HUES64 (cell line): ENCODE measurements around the gene LRRTM4.

ENCODE experiments used
- H3K27ac ChIP-seq: 2 replicates; pipeline ENCODE4 v1.7.0; 2013; ENCODE audit warnings: low read depth, low read length, inconsistent platforms
- H3K27me3 ChIP-seq: 2 replicates; pipeline ENCODE4 v1.6.1; 2013; ENCODE audit warnings: mild to moderate bottlenecking, low read length; ENCODE audit not compliant: insufficient read depth
- H3K36me3 ChIP-seq: 2 replicates; pipeline ENCODE4 v1.6.1; 2013; ENCODE audit warnings: mild to moderate bottlenecking, low read length; ENCODE audit not compliant: insufficient read depth
- H3K4me1 ChIP-seq: 2 replicates; pipeline ENCODE4 v1.6.1; 2013; ENCODE audit warnings: mild to moderate bottlenecking, low read length, moderate library complexity; ENCODE audit not compliant: insufficient read depth
- H3K4me3 ChIP-seq: 2 replicates; pipeline ENCODE4 v1.5.1; 2013; ENCODE audit warnings: mild to moderate bottlenecking, low read length, moderate library complexity
- H3K9ac ChIP-seq: 2 replicates; pipeline ENCODE4 v1.6.1; 2013; ENCODE audit warnings: mild to moderate bottlenecking, low read depth, low read length
- H3K9me3 ChIP-seq: 2 replicates; pipeline ENCODE4 v1.6.1; 2013; ENCODE audit warnings: low read depth, low read length; ENCODE audit not compliant: insufficient read depth
- WGBS: fragments of 150-250, 120-280 bp; methylation state at CpG from one replicate; pipeline ENCODE4 v1.1.7; 2013; ENCODE audit warnings: missing lambda C conversion rate; 5-methylcytosine and 5-hydroxymethylcytosine counted together

LRRTM4 gene

GRCh38 chr2:76958749-76959148 is 563.4 kb downstream of the LRRTM4 start:
- H3K36me3 ChIP-seq: no peaks in the 10 kb centered on the region
- peaks cover 13% of the 10 kb centered on the region for H3K4me1 ChIP-seq
- no peaks in the 10 kb centered on the region for H3K27me3 ChIP-seq
- H3K9me3 ChIP-seq: no peaks in the 10 kb centered on the region
- 39% methylated on average over 3 of the region's 3 CpGs for WGBS
- no peak overlapping the region for H3K27ac ChIP-seq
- H3K9ac ChIP-seq: no peak overlapping the region
- no peak overlapping the region for H3K4me3 ChIP-seq

DNA sequence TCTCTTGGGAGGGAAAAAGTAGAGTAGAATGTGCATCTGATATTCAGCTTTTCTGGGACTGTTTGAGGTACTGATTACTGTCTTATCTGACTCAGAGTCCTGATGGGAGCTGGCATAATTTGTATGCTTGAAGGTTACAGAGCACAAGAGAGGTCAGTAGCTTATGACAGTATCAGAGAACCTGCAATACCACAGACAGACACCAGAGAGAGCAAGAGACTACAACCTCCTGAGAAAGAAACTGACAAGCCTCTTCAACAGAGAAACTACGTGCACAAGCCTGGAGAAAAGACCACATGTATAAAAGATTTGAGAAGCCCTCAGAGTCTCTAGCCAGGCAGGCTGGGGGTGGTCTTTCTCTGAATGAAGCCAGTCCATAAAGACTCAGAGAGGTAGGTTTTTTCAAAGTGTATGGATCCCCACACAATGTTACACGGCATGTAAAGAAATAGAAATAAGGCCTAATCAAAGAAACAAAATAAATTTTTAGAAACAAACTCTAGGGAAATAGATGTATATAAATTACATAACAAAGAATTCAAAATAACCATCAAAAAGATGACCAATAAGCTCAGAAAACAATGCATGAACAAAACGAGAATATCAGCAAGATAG is 568.3 kb downstream of the LRRTM4 start:
- H3K9ac ChIP-seq: no peak overlapping the region
- H3K36me3 ChIP-seq: no peaks in the 10 kb centered on the region
- peaks cover 10% of the 10 kb centered on the region for H3K4me1 ChIP-seq
- H3K9me3 ChIP-seq: no peaks in the 10 kb centered on the region
- H3K4me3 ChIP-seq: no peak overlapping the region
- WGBS: 23% methylated on average over 1 of the region's 3 CpGs
- H3K27me3 ChIP-seq: no peaks in the 10 kb centered on the region
- H3K27ac ChIP-seq: no peak overlapping the region

DNA sequence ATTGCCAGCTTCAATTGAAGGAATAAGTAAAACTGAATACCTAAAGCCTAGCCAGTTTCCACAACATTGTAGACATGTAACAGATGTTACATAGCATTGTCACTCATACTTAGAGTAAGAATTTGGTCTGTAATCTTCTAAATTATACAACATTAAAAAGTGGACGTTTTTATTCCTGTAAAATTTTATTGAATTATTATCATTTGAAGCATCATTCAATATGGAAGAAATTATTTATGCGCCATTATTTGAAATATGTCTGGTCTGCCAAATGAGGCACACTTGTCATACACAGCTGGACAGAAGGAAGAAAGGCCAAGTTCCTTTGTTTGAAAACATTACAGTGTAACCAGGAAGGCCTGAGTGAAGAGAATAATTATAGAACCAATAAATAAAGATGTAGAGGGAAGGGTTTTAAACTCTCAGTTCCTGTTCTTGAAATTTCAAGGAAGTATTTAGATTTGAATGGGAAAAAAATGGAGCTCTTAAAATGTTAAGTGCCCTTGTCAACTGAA is 575.5 kb downstream of the LRRTM4 start:
- no peak overlapping the region for H3K4me3 ChIP-seq
- 100% methylated on average over 1 of the region's 2 CpGs for WGBS
- H3K36me3 ChIP-seq: no peaks in the 10 kb centered on the region
- H3K27me3 ChIP-seq: no peaks in the 10 kb centered on the region
- no peaks in the 10 kb centered on the region for H3K9me3 ChIP-seq
- no peak overlapping the region for H3K9ac ChIP-seq
- H3K27ac ChIP-seq: no peak overlapping the region
- no peaks in the 10 kb centered on the region for H3K4me1 ChIP-seq

GRCh38 chr2:76940559-76940958 is 581.6 kb downstream of the LRRTM4 start:
- H3K9ac ChIP-seq: no peak overlapping the region
- peaks cover 5% of the 10 kb centered on the region; the same call in 1 of the 2 replicates for H3K4me1 ChIP-seq
- H3K4me3 ChIP-seq: no peak overlapping the region
- no CpG with 5 or more reads among the region's 3 CpGs for WGBS
- H3K36me3 ChIP-seq: no peaks in the 10 kb centered on the region
- no peaks in the 10 kb centered on the region for H3K9me3 ChIP-seq
- no peak overlapping the region for H3K27ac ChIP-seq
- no peaks in the 10 kb centered on the region for H3K27me3 ChIP-seq

DNA sequence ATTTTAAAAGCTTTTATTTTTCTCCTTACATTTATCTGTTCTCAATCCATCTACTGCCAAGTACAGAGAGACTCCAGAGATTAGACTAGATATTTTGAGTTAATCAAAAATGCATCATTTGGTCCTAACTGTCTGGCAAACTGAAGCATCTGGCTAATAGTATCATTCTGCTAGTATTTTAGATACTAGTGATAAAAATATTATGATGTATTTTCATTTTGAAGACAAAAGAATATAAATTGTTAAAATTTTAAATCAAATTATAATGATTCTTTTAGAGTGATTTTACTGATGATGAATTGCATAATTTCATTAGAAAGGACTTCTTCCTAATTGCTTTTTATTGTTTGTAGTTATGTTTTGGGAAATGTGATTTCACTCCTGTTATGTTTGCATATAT is 584.0 kb downstream of the LRRTM4 start:
- H3K27me3 ChIP-seq: no peaks in the 10 kb centered on the region
- no peak overlapping the region for H3K9ac ChIP-seq
- H3K4me3 ChIP-seq: no peak overlapping the region
- peaks cover 5% of the 10 kb centered on the region; the same call in 1 of the 2 replicates for H3K4me1 ChIP-seq
- H3K36me3 ChIP-seq: no peaks in the 10 kb centered on the region
- H3K9me3 ChIP-seq: no peaks in the 10 kb centered on the region
- H3K27ac ChIP-seq: no peak overlapping the region

DNA sequence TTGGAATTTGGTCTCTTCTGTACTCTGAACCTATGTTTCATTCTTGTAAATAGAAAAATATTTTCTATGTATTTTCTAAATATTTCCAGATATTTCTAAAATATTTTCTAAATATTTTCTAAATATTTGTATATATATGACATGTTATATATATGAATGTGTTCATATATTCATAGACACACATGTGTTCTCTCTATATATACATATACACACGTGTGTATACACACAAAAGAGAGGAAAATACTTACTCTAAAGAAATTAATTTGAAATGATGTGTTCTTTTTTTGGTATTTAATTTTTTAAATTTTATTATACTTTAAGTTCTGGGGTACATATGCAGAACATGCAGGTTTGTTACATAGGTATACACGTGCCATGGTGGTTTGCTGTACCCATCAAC is 589.6 kb downstream of the LRRTM4 start:
- Histone ChIP-seq H3K9ac (no peak overlapping the region), H3K36me3 (no peaks in the 10 kb centered on the region), H3K27ac (no peak overlapping the region), H3K27me3 (no peaks in the 10 kb centered on the region), H3K4me1 (no peaks in the 10 kb centered on the region), H3K4me3 (no peak overlapping the region), H3K9me3 (no peaks in the 10 kb centered on the region)
- WGBS: 100% methylated on average over 1 of the region's 2 CpGs

DNA sequence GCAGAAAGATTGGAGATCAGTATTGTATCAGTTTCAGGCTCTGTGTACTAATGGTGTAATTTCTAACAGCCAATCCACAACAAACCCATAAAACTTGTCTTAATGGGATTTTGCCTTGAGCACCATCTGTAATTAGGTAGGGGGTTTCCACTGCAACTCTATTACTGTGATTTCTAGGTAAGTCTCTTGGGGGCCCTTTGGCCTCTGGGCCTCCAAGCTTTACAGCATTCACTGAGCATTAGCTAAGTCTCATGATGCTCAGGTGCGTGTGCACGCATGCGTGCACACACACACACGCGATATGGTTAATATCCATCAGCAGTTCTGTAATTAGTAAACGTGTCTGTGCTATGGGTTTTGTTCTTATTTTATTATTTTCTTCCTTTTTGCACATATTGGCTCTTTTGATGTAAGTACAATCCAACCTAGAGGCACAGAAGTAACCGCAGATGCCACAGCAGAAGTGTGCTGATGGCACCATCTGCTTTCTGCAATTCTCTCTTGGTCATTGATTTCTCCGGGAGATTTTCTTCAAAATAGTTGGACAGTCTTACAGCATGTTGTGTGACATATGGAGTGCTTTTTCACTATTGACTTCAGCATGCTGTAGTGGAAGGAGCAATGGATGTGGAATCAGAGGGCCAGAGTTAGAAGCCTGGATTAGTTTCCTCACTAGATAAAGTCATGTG is 592.0 kb downstream of the LRRTM4 start:
- Histone ChIP-seq H3K4me3 (no peak overlapping the region), H3K27me3 (no peaks in the 10 kb centered on the region), H3K9ac (no peak overlapping the region), H3K27ac (no peak overlapping the region), H3K36me3 (no peaks in the 10 kb centered on the region), H3K9me3 (no peaks in the 10 kb centered on the region), H3K4me1 (no peaks in the 10 kb centered on the region)
- WGBS: 95% methylated on average over 7 of the region's 8 CpGs

- no peaks in the 10 kb centered on the region for H3K4me1 ChIP-seq
- H3K9me3 ChIP-seq: no peaks in the 10 kb centered on the region
- no peaks in the 10 kb centered on the region for H3K27me3 ChIP-seq
- no peak overlapping the region for H3K27ac ChIP-seq
- H3K4me3 ChIP-seq: no peak overlapping the region
- no peak overlapping the region for H3K9ac ChIP-seq
- H3K36me3 ChIP-seq: no peaks in the 10 kb centered on the region
These were observed 594.1 kb downstream of the LRRTM4 start for GRCh38 chr2:76928026-76928425.

DNA sequence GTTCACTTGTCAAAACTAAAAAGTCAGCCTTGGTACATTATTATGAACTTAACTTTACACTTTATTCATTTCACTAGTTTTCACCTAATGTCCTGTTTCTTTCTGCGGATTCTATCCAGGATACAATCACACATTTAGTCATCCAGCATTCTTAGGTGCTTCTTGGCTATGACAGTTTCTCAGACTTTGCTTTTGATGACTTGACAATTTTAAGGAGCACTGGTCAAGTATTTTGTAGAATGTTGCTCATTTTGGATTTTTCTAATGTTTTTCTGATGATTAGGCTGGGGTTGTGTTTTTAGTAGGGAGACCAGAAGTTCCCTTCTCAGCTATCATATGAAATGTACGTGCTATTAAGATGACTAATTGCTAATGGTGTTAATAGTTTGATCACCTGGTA is 601.2 kb downstream of the LRRTM4 start:
- no peaks in the 10 kb centered on the region for H3K36me3 ChIP-seq
- H3K9ac ChIP-seq: no peak overlapping the region
- H3K4me3 ChIP-seq: no peak overlapping the region
- no peak overlapping the region for H3K27ac ChIP-seq
- WGBS: 99% methylated on average over 2 of the region's 2 CpGs
- no peaks in the 10 kb centered on the region for H3K27me3 ChIP-seq
- no peaks in the 10 kb centered on the region for H3K4me1 ChIP-seq
- H3K9me3 ChIP-seq: no peaks in the 10 kb centered on the region

- 93% methylated on average over 6 of the region's 6 CpGs for WGBS
- H3K27ac ChIP-seq: no peak overlapping the region
- no peaks in the 10 kb centered on the region for H3K36me3 ChIP-seq
- H3K27me3 ChIP-seq: no peaks in the 10 kb centered on the region
- H3K9me3 ChIP-seq: no peaks in the 10 kb centered on the region
- no peak overlapping the region for H3K4me3 ChIP-seq
- no peak overlapping the region for H3K9ac ChIP-seq
- no peaks in the 10 kb centered on the region for H3K4me1 ChIP-seq
These were observed 626.7 kb downstream of the LRRTM4 start for GRCh38 chr2:76895469-76895868.

- no peak overlapping the region for H3K4me3 ChIP-seq
- H3K27me3 ChIP-seq: no peaks in the 10 kb centered on the region
- no peaks in the 10 kb centered on the region for H3K36me3 ChIP-seq
- peaks cover 3% of the 10 kb centered on the region; the same call in 1 of the 2 replicates for H3K4me1 ChIP-seq
- H3K9me3 ChIP-seq: no peaks in the 10 kb centered on the region
- H3K27ac ChIP-seq: no peak overlapping the region
- no peak overlapping the region for H3K9ac ChIP-seq
- no CpG with 5 or more reads among the region's 1 CpG for WGBS
These were observed 651.6 kb downstream of the LRRTM4 start for GRCh38 chr2:76870581-76870980.
